Stimulated activated CD4-positive, alpha-beta T cell treated with anti-CD3 and anti-CD28 coated beads, Interleukin-15, amount 100 ng/mL, for 24 hours (primary cell): ENCODE data around the gene SERINC2.

Experiments used
- DNase-seq: peaks from one replicate; pipeline ENCODE4 v3.0.0-alpha.2; 2020

Gene SERINC2

GRCh38 chr1:31412732-31413404, at the start of gene SERINC2:
Gene SERINC2 (plus strand): TSS chr1:31413213. CDS start chr1:31413266, 53 bp downstream.
- peak; percentile 23 for DNase-seq

GRCh38 chr1:31364561-31365250, 48.3 kb upstream of the SERINC2 start:
- DNase-seq = no peak

- no peak for DNase-seq
Observed at GRCh38 chr1:31366796-31367195, 46.2 kb upstream of the SERINC2 start.

GRCh38 chr1:31368611-31369107, 44.4 kb upstream of the SERINC2 start:
- DNase-seq = no peak

- DNase-seq = no peak
Observed at GRCh38 chr1:31370021-31370420, 43.0 kb upstream of the SERINC2 start.

GRCh38 chr1:31370565-31370964, 42.4 kb upstream of the SERINC2 start:
- DNase-seq = no peak

GRCh38 chr1:31371121-31371959, 41.7 kb upstream of the SERINC2 start:
- no peak for DNase-seq

GRCh38 chr1:31372051-31372450, 41.0 kb upstream of the SERINC2 start:
- DNase-seq = no peak

- no peak for DNase-seq
Observed at GRCh38 chr1:31372751-31373055, 40.3 kb upstream of the SERINC2 start.

GRCh38 chr1:31373056-31373896, 39.7 kb upstream of the SERINC2 start, which contains the start of gene FABP3:
Gene FABP3 (minus strand): TSS chr1:31373076. CDS start chr1:31373014, 62 bp downstream.
- DNase-seq = peak; percentile 30

GRCh38 chr1:31373897-31374486, 39.0 kb upstream of the SERINC2 start:
- no peak for DNase-seq

GRCh38 chr1:31374511-31375196, 38.4 kb upstream of the SERINC2 start:
- DNase-seq = no peak

GRCh38 chr1:31376375-31377134, 36.5 kb upstream of the SERINC2 start:
- DNase-seq = no peak

GRCh38 chr1:31377364-31377863, 35.6 kb upstream of the SERINC2 start:
- no peak for DNase-seq

GRCh38 chr1:31378001-31378400, 35.0 kb upstream of the SERINC2 start:
- DNase-seq = no peak

- DNase-seq = no peak
Observed at GRCh38 chr1:31380181-31380580, 32.8 kb upstream of the SERINC2 start.

GRCh38 chr1:31381394-31382294, 31.4 kb upstream of the SERINC2 start:
- no peak for DNase-seq

GRCh38 chr1:31382379-31382989, 30.5 kb upstream of the SERINC2 start:
- no peak for DNase-seq

- no peak for DNase-seq
Observed at GRCh38 chr1:31383967-31384366, 29.0 kb upstream of the SERINC2 start.
